ENCODE measurements around the gene CCNB1IP1.
"Not testable (repeated sequence)": the region's sequence is repeated elsewhere in the genome, so short reads cannot be mapped to it uniquely, and the experiment has no call there.

CCNB1IP1 gene

GRCh38 chr14:20332788-20333493 is at the start of gene CCNB1IP1:
Gene CCNB1IP1 (minus strand): TSS chr14:20333279. CDS start chr14:20316523, 16,756 bp downstream.
- peak; percentile 85 for DNase-seq (ENCODE audit: low spot score)

DNA sequence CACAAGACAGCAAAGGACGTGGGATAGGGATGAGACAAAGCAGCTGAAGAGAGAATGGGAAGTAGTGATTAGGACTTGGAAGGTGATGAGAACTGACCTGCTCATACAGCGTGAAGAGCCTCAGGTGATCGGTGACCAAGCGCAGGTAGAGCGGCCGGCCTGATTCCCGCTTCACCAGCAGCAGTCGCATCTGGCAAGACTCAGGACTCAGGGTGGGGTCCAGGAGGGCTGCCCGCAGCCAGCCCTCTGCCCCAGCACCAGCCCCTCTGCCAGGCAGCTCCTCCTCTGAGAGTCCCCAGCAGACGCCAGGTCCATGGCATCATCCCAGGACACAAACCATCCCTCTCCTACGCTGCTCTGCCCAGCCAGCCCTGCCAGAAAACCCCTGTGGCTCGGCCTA is 49.4 kb upstream of the CCNB1IP1 start:
- DNase-seq (ENCODE audit: low spot score) = no peak

- DNase-seq (ENCODE audit: low spot score) = no peak
Measured at GRCh38 chr14:20381341-20381740, 48.3 kb upstream of the CCNB1IP1 start.

DNA sequence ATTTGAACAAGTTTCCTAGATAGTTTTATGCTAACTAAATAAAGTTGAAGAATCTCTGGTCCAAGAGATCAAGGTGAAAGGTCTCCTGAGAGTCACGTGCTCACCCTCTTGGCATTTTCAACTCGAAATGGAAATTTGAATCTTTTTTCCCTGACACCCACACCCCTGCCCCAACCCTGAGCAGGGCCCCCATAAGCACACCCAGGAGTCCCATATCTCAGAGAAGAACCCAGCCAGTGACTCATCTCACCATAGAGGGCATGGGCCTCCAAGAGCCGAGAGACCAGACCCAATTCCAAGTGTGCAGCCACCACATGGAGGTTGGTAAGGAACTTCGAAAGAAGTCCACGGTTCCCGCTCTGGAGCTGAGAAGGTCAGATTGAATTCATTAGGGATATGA is 47.6 kb upstream of the CCNB1IP1 start:
- no peak for DNase-seq (ENCODE audit: low spot score)

DNA sequence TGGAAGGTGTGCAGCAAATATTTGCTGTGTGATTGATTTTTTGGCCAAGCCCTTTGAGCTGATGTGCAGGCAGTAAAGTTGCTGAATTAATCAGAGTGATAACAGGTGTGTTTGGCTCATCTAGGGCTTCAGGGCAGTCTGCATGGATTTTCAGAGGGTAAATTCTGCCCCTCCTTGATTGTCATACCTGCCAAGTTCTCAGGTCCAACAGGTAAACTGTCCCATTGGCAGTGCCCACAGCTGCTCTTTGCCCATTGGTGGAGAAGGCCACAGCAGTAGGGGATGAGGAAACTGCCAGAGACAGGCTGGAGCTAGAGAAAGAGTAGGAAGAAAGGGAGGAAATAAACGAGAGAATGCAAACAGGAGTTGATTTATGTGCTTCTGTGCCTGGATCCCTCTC is 46.7 kb upstream of the CCNB1IP1 start:
- no peak for DNase-seq (ENCODE audit: low spot score)

DNA sequence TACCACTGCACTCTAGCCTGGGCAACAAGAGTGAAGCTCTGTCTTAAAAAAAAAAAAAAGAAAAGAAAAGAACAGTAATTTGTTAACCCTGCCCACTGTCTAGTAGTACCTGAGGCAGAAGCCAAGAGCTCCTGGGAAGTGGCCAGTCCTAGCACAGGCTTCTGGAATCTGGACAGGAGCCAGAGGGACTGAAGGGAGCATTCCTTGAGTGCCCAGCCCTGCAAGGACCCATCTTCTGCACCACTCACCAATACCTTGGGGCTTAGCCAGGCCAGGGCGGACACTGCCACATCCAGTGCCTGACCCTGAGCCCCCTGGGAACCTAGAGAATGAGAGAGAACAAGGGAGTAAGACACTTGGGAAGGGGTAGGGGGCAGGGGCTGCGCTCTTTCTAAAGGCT is 44.1 kb upstream of the CCNB1IP1 start:
- no peak for DNase-seq (ENCODE audit: low spot score)

GRCh38 chr14:20376071-20376588 is 43.1 kb upstream of the CCNB1IP1 start:
- no peak for DNase-seq (ENCODE audit: low spot score)

GRCh38 chr14:20375471-20375870 is 42.4 kb upstream of the CCNB1IP1 start:
- DNase-seq (ENCODE audit: low spot score) = no peak

DNA sequence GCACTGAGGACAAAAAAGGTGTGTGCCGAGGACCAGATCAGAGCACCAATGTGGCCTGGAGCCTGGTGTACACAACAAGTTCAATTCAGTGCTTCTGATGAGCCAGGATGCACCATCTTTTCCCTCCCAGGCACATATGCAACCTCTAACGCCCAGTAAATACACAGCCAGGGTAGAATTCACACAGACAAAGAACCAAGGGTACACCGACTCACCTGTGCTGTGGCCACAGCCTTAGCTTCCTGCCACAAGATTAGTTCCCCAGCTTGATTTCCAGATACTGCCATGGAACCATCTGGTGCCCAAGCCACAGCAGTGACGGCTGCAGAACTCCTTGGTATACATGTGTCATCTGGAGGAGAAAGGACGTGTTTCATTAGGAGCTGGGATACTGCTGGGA is 39.7 kb upstream of the CCNB1IP1 start:
- no peak for DNase-seq (ENCODE audit: low spot score)

DNA sequence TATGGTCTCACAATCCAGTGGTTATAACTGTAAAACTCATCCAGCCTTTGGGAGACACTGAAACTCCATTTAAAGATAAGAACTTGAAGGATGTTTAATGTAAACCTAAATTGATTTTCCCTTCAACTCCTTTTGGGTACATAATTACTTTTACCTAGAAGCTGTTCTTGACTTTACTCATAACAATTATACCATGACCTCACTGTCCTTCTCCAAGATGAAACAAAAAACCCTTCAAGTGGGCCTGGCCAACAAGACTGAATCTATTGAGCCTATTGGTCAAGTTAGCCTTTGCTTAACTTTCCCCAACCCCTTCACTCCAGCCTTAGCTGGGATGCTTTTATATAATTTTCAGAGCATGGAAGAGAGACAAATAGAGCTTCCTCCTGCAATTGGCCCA is 32.8 kb upstream of the CCNB1IP1 start:
- no peak for DNase-seq (ENCODE audit: low spot score)

DNA sequence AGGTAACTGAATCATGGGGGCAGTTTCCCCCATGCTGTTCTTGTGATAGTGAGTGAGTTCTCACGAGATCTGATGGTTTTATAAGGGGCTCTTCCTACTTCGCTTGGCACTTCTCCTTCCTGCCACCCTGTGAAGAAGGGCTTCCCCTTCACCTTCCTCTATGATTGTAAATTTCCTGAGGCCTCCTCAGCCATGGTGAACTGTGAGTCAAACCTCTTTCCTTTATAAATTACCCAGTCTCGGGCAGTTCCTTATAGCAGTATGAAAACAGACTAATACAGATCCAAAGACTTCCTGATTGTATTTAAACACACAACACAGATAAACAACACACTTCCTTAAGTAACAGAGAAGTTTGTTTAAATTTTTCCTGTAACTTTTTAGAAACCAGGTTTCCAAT is 25.4 kb upstream of the CCNB1IP1 start:
- DNase-seq (ENCODE audit: low spot score) = not testable (repeated sequence)

- no peak for DNase-seq (ENCODE audit: low spot score)
Measured at GRCh38 chr14:20356422-20356821, 23.3 kb upstream of the CCNB1IP1 start.

- no peak for DNase-seq (ENCODE audit: low spot score)
Measured at GRCh38 chr14:20350860-20351259, 17.8 kb upstream of the CCNB1IP1 start.

GRCh38 chr14:20350282-20350681 is 17.2 kb upstream of the CCNB1IP1 start:
- no peak for DNase-seq (ENCODE audit: low spot score)

DNA sequence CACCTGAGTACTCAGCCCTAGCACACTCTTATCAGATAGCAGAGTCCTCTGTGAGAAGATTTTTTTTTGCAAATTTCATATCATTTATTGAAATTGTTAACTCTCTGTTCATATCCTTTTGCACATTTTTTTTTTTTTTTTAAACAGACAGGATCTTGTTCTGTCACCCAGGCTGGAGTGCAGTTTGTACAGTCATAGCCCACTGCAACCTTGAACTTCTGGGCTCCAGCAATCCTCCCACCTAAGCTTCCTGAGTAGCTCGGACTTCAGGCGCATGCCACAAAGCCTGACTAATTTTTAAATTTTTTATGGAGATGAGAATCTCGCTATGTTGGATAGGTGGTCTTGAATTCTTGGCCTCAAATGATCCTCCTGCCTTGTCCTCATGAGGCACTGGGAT is 14.7 kb upstream of the CCNB1IP1 start:
- DNase-seq (ENCODE audit: low spot score) = no peak

DNA sequence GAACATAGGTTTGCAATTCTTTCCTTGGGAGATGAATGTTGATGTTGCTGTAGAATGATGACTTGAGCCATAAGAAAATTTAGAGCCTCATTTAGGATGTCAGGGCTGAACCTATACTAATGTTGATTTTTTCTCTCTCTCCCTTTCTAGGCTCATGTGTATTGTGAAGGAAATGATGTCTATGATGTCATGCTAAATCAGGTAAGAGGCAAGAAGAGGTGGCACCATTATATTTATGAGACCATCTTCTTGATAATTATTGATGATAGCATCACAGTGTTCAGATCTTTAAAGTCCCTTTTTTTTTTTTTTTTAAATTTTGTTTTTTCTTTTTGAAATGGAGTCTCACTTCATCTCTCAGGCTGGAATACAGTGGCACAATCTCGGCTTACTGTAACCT is 13.6 kb upstream of the CCNB1IP1 start:
- no peak for DNase-seq (ENCODE audit: low spot score)

DNA sequence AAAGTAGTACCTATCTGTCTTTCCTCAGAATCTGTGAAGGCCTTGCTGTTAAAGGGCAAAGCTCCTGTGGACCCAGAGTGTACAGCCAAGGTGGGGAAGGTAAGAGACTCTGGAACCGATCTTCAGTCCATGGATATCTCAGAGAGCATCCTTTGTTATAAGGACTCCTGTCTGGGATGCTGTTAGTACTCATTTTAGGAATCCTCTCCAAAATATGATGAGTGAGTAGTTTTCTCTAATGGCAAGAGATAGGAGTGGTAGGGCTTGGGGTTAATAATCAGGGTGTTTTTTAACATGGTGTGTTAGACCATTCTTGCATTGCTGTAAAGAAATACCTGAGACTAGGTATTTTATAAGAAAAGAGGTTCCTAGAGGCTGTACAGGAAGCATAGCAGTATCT is 12.3 kb upstream of the CCNB1IP1 start:
- DNase-seq (ENCODE audit: low spot score) = no peak

DNA sequence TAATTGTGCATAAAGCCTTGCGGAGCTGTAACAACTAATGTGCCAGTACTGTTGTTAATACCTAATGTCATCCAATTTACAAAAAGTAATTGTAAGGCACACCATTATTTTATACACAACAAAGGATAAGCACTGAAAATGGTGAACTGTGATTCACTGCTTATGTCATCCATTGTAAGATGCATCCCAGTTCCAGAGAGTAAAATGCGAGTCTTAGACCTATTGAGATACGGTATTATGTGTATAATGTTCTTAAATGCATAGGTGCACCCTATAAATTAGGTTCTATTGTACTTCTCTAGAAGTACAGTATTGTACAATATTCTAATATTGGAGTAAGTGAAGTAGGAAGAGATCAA is 10.8 kb upstream of the CCNB1IP1 start:
- no peak for DNase-seq (ENCODE audit: low spot score)

GRCh38 chr14:20343092-20343861 is 10.2 kb upstream of the CCNB1IP1 start, which contains the start of gene PARP2:
Gene PARP2 (plus strand): TSS chr14:20343635. CDS start chr14:20343642, 7 bp downstream.
- DNase-seq (ENCODE audit: low spot score) = peak; percentile 93

DNA sequence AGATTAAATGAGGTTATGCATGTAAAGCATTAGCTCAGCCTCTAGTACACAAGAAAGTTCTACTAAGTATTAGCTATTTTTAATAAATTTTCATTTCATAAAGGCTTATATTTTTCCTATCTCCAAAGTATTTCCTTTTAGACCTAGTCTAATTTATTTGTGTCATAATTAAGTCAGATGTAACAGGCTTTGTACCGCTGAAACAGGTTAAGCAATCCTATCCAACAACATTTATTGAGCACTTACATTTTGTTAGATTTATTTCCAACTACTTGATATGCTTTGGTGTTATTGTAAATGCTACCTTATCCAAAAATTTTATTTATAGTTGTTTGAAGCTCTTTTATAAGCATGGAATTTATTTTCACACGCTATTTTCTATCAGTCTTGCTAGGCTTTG is 8.6 kb upstream of the CCNB1IP1 start:
- no peak for DNase-seq (ENCODE audit: low spot score)

- not testable (repeated sequence) for DNase-seq (ENCODE audit: low spot score)
Measured at GRCh38 chr14:20341032-20341431, 8.0 kb upstream of the CCNB1IP1 start.

GRCh38 chr14:20334017-20334416 is 938 bp upstream of the CCNB1IP1 start:
- DNase-seq (ENCODE audit: low spot score) = no peak

DNA sequence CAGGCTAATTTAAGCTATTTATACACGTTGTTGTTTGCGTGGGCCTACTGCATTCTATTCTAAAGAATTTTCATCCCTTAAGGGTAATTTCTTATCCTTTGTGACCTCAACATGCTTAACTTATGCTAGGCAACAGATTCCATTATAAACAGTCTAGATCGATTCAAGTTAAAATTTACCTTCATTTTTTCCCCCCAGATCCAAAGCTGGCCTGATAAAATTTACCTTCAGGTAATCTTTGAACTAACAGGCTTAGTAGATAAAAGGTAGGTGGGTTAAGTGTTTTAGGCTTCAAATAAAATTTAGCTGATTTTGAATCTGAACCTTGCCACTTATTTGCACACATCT is 389 bp upstream of the CCNB1IP1 start:
- no peak for DNase-seq (ENCODE audit: low spot score)

GRCh38 chr14:20332431-20332787 is 670 bp downstream of the CCNB1IP1 start:
- DNase-seq (ENCODE audit: low spot score) = peak; percentile 40
